ENCODE results near the gene IRX5. TPM values are rescaled to one million over a fixed set of nuclear protein-coding genes. Genes with fewer than 3 reads are reported as not detected.

IRX5 gene
- total RNA-seq, 6 experiments from 2014 or later = 4.5 to 5.7 (median 4.7) TPM

- DNase-seq = no peak
- H3K27ac Mint-ChIP-seq = no peak overlapping the region
- H3K9me3 Mint-ChIP-seq = no peaks in the 10 kb centered on the region
- peaks cover 21% of the 10 kb centered on the region for H3K27me3 Mint-ChIP-seq (ENCODE audit: insufficient read depth)
- H3K4me1 Mint-ChIP-seq (ENCODE audit: low read depth) = no peaks in the 10 kb centered on the region
- no peak overlapping the region for H3K4me3 Mint-ChIP-seq
- no peaks in the 10 kb centered on the region for H3K36me3 Mint-ChIP-seq (ENCODE audit: low read depth)
- TF ChIP-seq CTCF (IDR thresholded peaks at IDR 0.05) = no peak
Observed at GRCh38 chr16:54976651-54977200, 46.1 kb downstream of the IRX5 start.

GRCh38 chr16:54977211-54977610, 46.5 kb downstream of the IRX5 start:
- H3K4me1 Mint-ChIP-seq (ENCODE audit: low read depth) = no peaks in the 10 kb centered on the region
- H3K36me3 Mint-ChIP-seq (ENCODE audit: low read depth) = no peaks in the 10 kb centered on the region
- no peak for DNase-seq
- no peak for TF ChIP-seq CTCF (IDR thresholded peaks at IDR 0.05)
- peaks cover 18% of the 10 kb centered on the region for H3K27me3 Mint-ChIP-seq (ENCODE audit: insufficient read depth)
- no peak overlapping the region for H3K27ac Mint-ChIP-seq
- no peaks in the 10 kb centered on the region for H3K9me3 Mint-ChIP-seq
- no peak overlapping the region for H3K4me3 Mint-ChIP-seq

GRCh38 chr16:54980821-54981220, 50.2 kb downstream of the IRX5 start:
- Mint-ChIP-seq H3K9me3 (no peaks in the 10 kb centered on the region), H3K4me1 (ENCODE audit: low read depth) (no peaks in the 10 kb centered on the region), H3K27ac (no peak overlapping the region), H3K36me3 (ENCODE audit: low read depth) (no peaks in the 10 kb centered on the region), H3K4me3 (no peak overlapping the region), H3K27me3 (ENCODE audit: insufficient read depth) (peaks cover 28% of the 10 kb centered on the region)
- no peak for TF ChIP-seq CTCF (IDR thresholded peaks at IDR 0.05)
- no peak for DNase-seq

All from HFFc6 (cell line).